Measurements from ENCODE around the gene SEPTIN11.
"Not testable (repeated sequence)": the region's sequence is repeated elsewhere in the genome, so short reads cannot be mapped to it uniquely, and the experiment has no call there.

SEPTIN11 gene

GRCh38 chr4:76955182-76955581 lies 5.6 kb downstream of the SEPTIN11 start:
- no peak overlapping the region for H3K27ac ChIP-seq (ENCODE audit: low read depth, low read length)
- peaks cover 4% of the 10 kb centered on the region for H3K4me1 ChIP-seq (ENCODE audit: control insufficient read depth, insufficient read depth, low read length)
- H3K4me3 ChIP-seq (ENCODE audit: low read length) = no peak overlapping the region

DNA sequence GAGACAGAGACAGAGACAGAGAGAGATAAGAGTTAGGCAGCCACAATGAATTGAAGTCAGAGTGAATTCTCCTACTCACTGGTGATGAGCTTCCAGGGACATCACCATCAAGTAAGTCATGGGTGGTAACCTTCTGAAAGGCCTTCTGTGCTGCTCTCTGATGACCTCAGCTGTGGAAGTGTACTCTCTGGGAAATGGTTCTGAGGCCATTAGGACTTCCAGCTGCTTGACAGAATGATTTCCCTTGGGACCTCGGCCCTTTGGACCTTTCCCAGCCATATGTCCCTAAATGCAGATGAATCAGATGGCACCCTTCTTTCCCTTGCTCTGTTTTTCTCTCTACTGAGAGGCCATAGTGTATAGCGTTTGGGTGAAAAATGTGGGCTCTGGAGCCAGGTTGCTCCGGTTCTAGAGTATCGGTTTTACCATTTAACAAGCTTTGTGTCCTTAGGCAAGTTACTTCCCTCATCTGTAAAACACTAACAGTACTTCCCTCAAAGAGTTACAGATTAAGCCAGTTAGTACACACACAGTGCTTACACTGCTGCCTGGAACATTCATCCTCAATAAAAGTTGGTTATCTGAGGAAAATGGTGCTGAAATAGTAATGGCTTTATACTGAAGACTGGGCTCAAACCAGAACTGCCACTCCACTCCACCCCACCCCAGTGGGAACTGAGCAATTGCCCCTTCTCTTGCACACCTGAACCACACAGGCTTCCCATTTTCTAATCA lies 7.6 kb downstream of the SEPTIN11 start:
- Histone ChIP-seq H3K4me1 (ENCODE audit: control insufficient read depth, insufficient read depth, low read length) (no peaks in the 10 kb centered on the region), H3K27me3 (ENCODE audit: control insufficient read depth, insufficient read depth, low read length) (no peaks in the 10 kb centered on the region), H3K27ac (ENCODE audit: low read depth, low read length) (no peak overlapping the region), H3K4me3 (ENCODE audit: low read length) (no peak overlapping the region), H3K9ac (ENCODE audit: low read length) (no peak overlapping the region), H3K36me3 (ENCODE audit: control insufficient read depth, insufficient read depth, low read length) (no peaks in the 10 kb centered on the region)

More at GRCh38 chr4:76955182-76955581, 5.6 kb downstream of the SEPTIN11 start:
- Histone ChIP-seq H3K36me3 (ENCODE audit: control insufficient read depth, insufficient read depth, low read length) (no peaks in the 10 kb centered on the region), H3K27me3 (ENCODE audit: control insufficient read depth, insufficient read depth, low read length) (no peaks in the 10 kb centered on the region), H3K9ac (ENCODE audit: low read length) (no peak overlapping the region)

GRCh38 chr4:76958891-76959290 lies 9.3 kb downstream of the SEPTIN11 start:
- Histone ChIP-seq H3K4me1 (ENCODE audit: control insufficient read depth, insufficient read depth, low read length) (no peaks in the 10 kb centered on the region), H3K4me3 (ENCODE audit: low read length) (no peak overlapping the region), H3K27me3 (ENCODE audit: control insufficient read depth, insufficient read depth, low read length) (no peaks in the 10 kb centered on the region), H3K9ac (ENCODE audit: low read length) (no peak overlapping the region), H3K27ac (ENCODE audit: low read depth, low read length) (no peak overlapping the region), H3K36me3 (ENCODE audit: control insufficient read depth, insufficient read depth, low read length) (no peaks in the 10 kb centered on the region)

GRCh38 chr4:76960014-76960413 lies 10.5 kb downstream of the SEPTIN11 start:
- no peaks in the 10 kb centered on the region for H3K4me1 ChIP-seq (ENCODE audit: control insufficient read depth, insufficient read depth, low read length)

GRCh38 chr4:76962406-76963130 lies 13.0 kb downstream of the SEPTIN11 start:
- H3K27me3 ChIP-seq (ENCODE audit: control insufficient read depth, insufficient read depth, low read length) = no peaks in the 10 kb centered on the region
- H3K4me3 ChIP-seq (ENCODE audit: low read length) = no peak overlapping the region
- no peak overlapping the region for H3K9ac ChIP-seq (ENCODE audit: low read length)
- H3K36me3 ChIP-seq (ENCODE audit: control insufficient read depth, insufficient read depth, low read length) = no peaks in the 10 kb centered on the region
- no peaks in the 10 kb centered on the region for H3K4me1 ChIP-seq (ENCODE audit: control insufficient read depth, insufficient read depth, low read length)
- no peak overlapping the region for H3K27ac ChIP-seq (ENCODE audit: low read depth, low read length)

More at GRCh38 chr4:76960014-76960413, 10.5 kb downstream of the SEPTIN11 start:
- Histone ChIP-seq H3K36me3 (ENCODE audit: control insufficient read depth, insufficient read depth, low read length) (no peaks in the 10 kb centered on the region), H3K27ac (ENCODE audit: low read depth, low read length) (no peak overlapping the region), H3K9ac (ENCODE audit: low read length) (no peak overlapping the region), H3K27me3 (ENCODE audit: control insufficient read depth, insufficient read depth, low read length) (no peaks in the 10 kb centered on the region), H3K4me3 (ENCODE audit: low read length) (no peak overlapping the region)

GRCh38 chr4:76963131-76963750 lies 13.7 kb downstream of the SEPTIN11 start:
- H3K27ac ChIP-seq (ENCODE audit: low read depth, low read length) = no peak overlapping the region
- no peak overlapping the region for H3K4me3 ChIP-seq (ENCODE audit: low read length)

DNA sequence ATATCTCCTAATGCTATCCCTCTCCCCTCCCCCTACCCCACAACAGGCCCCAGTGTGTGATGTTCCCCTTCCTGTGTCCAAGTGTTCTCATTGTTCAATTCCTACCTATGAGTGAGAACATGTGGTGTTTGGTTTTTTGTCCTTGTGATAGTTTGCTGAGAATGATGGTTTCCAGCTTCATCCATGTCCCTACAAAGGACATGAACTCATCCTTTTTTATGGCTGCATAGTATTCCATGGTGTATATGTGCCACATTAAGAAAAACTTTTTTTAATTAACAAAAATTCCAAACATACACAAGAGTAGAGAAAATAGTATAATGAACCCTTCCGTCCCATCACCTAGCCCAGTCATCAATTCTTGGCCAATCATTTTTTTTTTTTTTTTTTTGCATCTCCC lies 14.4 kb downstream of the SEPTIN11 start:
- not testable (repeated sequence) for H3K4me3 ChIP-seq (ENCODE audit: low read length); H3K4me1 ChIP-seq (ENCODE audit: control insufficient read depth, insufficient read depth, low read length); H3K36me3 ChIP-seq (ENCODE audit: control insufficient read depth, insufficient read depth, low read length); H3K9ac ChIP-seq (ENCODE audit: low read length); H3K27ac ChIP-seq (ENCODE audit: low read depth, low read length); H3K27me3 ChIP-seq (ENCODE audit: control insufficient read depth, insufficient read depth, low read length)

More at GRCh38 chr4:76963131-76963750, 13.7 kb downstream of the SEPTIN11 start:
- Histone ChIP-seq H3K4me1 (ENCODE audit: control insufficient read depth, insufficient read depth, low read length) (no peaks in the 10 kb centered on the region), H3K36me3 (ENCODE audit: control insufficient read depth, insufficient read depth, low read length) (no peaks in the 10 kb centered on the region), H3K27me3 (ENCODE audit: control insufficient read depth, insufficient read depth, low read length) (no peaks in the 10 kb centered on the region), H3K9ac (ENCODE audit: low read length) (no peak overlapping the region)

- H3K9ac ChIP-seq (ENCODE audit: low read length) = no peak overlapping the region
- H3K27me3 ChIP-seq (ENCODE audit: control insufficient read depth, insufficient read depth, low read length) = no peaks in the 10 kb centered on the region
- no peaks in the 10 kb centered on the region for H3K4me1 ChIP-seq (ENCODE audit: control insufficient read depth, insufficient read depth, low read length)
- H3K27ac ChIP-seq (ENCODE audit: low read depth, low read length) = no peak overlapping the region
- H3K4me3 ChIP-seq (ENCODE audit: low read length) = no peak overlapping the region
- H3K36me3 ChIP-seq (ENCODE audit: control insufficient read depth, insufficient read depth, low read length) = no peaks in the 10 kb centered on the region
These were observed 15.2 kb downstream of the SEPTIN11 start for GRCh38 chr4:76964769-76965168.

GRCh38 chr4:76965866-76966579 lies 16.5 kb downstream of the SEPTIN11 start:
- no peak overlapping the region for H3K9ac ChIP-seq (ENCODE audit: low read length)
- no peaks in the 10 kb centered on the region for H3K36me3 ChIP-seq (ENCODE audit: control insufficient read depth, insufficient read depth, low read length)
- H3K4me3 ChIP-seq (ENCODE audit: low read length) = no peak overlapping the region
- H3K27ac ChIP-seq (ENCODE audit: low read depth, low read length) = no peak overlapping the region
- no peaks in the 10 kb centered on the region for H3K4me1 ChIP-seq (ENCODE audit: control insufficient read depth, insufficient read depth, low read length)
- no peaks in the 10 kb centered on the region for H3K27me3 ChIP-seq (ENCODE audit: control insufficient read depth, insufficient read depth, low read length)

GRCh38 chr4:76968937-76969336 lies 19.4 kb downstream of the SEPTIN11 start:
- no peaks in the 10 kb centered on the region for H3K36me3 ChIP-seq (ENCODE audit: control insufficient read depth, insufficient read depth, low read length)
- no peaks in the 10 kb centered on the region for H3K4me1 ChIP-seq (ENCODE audit: control insufficient read depth, insufficient read depth, low read length)
- no peak overlapping the region for H3K27ac ChIP-seq (ENCODE audit: low read depth, low read length)
- H3K27me3 ChIP-seq (ENCODE audit: control insufficient read depth, insufficient read depth, low read length) = no peaks in the 10 kb centered on the region
- H3K9ac ChIP-seq (ENCODE audit: low read length) = no peak overlapping the region
- no peak overlapping the region for H3K4me3 ChIP-seq (ENCODE audit: low read length)

DNA sequence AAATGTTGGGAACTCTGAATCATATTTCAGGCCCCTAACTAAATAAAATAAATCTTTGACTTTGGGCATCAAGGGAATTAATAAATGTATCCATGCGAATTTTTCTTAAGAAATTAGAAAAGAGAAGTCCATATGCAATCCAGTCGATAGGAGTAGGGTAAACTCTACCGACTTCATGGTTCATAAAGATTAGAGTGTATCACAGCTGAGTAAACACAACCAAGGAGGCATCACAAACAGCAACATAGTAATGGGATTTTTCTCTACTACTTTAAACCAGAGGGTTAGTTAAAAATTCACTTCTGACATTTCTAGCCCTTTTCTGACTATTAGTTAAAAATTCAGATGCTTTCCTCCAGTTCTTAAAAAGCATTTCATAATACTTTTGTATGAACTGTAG lies 19.9 kb downstream of the SEPTIN11 start:
- H3K4me1 ChIP-seq (ENCODE audit: control insufficient read depth, insufficient read depth, low read length) = no peaks in the 10 kb centered on the region
- no peaks in the 10 kb centered on the region for H3K36me3 ChIP-seq (ENCODE audit: control insufficient read depth, insufficient read depth, low read length)
- no peaks in the 10 kb centered on the region for H3K27me3 ChIP-seq (ENCODE audit: control insufficient read depth, insufficient read depth, low read length)
- H3K9ac ChIP-seq (ENCODE audit: low read length) = no peak overlapping the region
- H3K4me3 ChIP-seq (ENCODE audit: low read length) = no peak overlapping the region
- no peak overlapping the region for H3K27ac ChIP-seq (ENCODE audit: low read depth, low read length)

- Histone ChIP-seq H3K4me1 (ENCODE audit: control insufficient read depth, insufficient read depth, low read length) (no peaks in the 10 kb centered on the region), H3K27me3 (ENCODE audit: control insufficient read depth, insufficient read depth, low read length) (no peaks in the 10 kb centered on the region), H3K36me3 (ENCODE audit: control insufficient read depth, insufficient read depth, low read length) (no peaks in the 10 kb centered on the region), H3K4me3 (ENCODE audit: low read length) (no peak overlapping the region), H3K27ac (ENCODE audit: low read depth, low read length) (no peak overlapping the region), H3K9ac (ENCODE audit: low read length) (no peak overlapping the region)
These were observed 20.5 kb downstream of the SEPTIN11 start for GRCh38 chr4:76969941-76970529.
